Stimulated activated CD4-positive, alpha-beta T cell treated with anti-CD3 and anti-CD28 coated beads, Interleukin-12 subunit alpha, Interleukin-12 subunit beta, amount 100 ng/mL, for 48 hours (primary cell): Measurements from ENCODE around the gene OR10G3.

Source experiments
- DNase-seq, 3 donors: peaks; one replicate each; pipeline ENCODE4 v3.0.0-alpha.2; 2020; ENCODE audit warnings: low read depth in 2 of 3, low spot score in 1 of 3

OR10G3 gene

DNA sequence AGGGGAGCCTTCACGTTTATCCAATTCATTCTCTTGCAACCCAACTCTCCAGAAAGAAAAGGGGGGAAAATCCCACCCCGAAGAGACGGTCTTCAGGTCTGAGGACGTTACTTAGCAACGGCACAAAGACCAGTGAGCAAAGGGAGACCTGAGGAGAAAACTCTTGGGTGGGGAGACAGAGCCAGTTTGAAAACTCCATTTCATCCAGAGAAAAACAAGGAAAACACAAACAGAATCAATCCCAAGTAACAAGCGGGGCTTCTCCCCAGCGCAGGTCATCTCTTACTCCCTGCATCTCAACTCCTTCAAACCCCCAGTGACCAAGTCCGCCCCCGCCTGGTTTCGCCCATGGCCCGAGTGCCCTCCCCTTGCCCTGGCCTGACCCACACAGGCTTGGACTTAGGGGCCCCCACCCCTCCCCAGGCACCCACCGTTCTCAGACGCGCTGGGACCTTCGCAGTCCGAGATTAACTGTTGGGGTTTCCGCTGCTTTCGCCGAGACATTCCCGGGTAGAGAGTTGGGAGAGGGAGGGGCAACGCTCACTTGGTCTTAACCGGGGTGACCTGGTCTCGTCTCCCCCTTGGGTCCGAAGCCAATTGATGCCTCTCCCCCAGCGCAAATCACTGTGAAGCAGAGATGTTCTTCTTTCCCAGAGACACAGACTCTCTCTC, 43.3 kb downstream of the OR10G3 start:
- DNase-seq: no peak

DNA sequence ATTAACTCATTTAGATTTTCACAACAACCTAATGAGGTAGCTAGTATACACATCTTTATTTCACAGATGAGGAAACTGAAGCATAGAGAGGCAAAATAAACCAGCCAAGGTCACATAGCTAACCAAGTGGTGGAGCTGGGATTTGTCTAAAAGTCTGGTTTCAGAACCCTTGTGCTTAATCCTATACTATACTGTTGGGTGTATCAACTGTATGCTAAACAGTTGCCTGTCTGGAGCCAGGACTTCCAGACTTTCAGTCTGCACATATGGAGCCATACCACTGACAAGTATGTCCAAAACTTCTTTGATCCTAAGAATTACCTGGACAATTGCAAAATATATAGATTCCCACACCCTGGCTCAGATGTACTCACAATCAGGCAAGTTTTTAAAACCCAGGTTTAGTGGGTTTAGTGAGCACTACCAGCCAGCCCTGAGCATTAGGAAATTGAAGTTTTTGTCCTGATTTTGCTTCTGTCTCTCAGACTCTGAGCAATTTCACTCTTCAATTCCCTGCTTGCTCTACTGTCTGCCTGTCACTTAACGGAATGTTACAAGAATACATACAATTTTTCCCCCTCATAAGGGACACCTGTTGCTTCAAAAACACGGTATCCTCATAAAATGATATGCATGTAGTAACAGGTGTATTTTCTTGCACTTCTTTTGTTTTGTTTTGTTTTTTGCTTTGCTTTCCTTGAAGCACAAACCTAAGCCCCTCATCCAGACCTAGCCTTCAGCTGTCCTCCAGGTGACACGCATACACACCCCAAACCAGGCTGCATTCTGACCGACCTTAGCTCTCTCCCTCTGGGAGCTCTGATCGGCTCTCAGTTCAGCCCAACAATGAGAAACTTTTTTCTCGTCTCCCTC, 44.1 kb downstream of the OR10G3 start:
- DNase-seq: no peak

DNA sequence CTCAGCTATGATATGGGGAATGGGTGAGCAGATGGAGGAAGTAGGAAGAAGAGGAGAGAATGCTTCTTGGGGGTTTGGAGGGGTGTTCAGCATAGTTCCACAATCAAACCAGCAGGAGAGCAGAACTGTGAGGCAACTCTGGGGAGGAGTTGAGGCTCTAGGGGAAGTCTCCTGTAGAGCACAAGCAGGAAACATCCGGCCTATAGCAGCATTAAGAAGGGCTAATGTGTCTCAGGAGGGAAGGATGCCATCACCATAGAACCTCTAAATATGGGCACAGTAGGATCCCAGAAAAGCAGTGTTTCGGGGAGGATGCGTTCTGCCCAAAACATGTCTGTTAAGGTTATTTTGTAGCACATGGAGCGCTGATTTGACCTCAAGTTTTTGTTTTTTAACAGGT, 45.3 kb downstream of the OR10G3 start:
- no peak for DNase-seq

DNA sequence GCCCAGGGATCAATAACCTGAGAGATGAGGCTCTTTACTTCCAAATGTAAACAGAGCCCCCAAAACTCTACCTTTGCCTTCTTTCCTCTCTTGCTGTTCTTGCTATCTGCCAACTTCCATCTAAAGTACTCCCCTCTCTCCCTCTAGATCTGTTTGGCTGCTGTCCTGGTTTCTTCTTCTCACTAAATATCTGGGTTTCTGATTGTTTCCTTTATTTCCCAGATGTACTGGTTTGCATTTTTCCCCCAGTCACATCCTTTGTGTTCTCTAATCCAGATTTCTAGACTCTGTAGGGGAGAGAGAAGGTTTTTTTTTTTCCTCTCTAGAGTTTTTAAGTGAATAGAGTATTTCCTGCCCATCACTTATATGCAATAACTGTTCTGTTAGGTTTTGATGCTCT, 46.6 kb downstream of the OR10G3 start:
- no peak for DNase-seq

DNA sequence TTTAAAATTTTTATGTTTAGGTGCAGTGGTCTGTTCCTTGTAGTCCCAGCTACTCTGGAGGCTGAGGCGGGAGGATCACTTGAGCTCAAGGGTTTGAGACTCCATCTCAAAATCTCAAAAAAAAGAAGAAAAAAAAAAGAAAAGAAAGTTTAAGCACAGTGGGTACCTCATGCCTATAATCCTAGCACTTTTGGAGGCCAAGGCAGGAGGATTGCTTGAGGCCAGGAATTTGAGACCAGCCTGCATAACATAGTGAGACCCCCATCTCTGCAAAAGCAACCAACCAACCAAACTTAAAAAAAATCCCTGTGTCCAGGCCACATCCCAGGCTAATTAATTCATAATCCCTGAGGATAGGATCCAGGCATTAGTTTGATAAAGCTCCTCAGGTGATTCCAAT, 50.4 kb downstream of the OR10G3 start:
- DNase-seq: no peak

DNA sequence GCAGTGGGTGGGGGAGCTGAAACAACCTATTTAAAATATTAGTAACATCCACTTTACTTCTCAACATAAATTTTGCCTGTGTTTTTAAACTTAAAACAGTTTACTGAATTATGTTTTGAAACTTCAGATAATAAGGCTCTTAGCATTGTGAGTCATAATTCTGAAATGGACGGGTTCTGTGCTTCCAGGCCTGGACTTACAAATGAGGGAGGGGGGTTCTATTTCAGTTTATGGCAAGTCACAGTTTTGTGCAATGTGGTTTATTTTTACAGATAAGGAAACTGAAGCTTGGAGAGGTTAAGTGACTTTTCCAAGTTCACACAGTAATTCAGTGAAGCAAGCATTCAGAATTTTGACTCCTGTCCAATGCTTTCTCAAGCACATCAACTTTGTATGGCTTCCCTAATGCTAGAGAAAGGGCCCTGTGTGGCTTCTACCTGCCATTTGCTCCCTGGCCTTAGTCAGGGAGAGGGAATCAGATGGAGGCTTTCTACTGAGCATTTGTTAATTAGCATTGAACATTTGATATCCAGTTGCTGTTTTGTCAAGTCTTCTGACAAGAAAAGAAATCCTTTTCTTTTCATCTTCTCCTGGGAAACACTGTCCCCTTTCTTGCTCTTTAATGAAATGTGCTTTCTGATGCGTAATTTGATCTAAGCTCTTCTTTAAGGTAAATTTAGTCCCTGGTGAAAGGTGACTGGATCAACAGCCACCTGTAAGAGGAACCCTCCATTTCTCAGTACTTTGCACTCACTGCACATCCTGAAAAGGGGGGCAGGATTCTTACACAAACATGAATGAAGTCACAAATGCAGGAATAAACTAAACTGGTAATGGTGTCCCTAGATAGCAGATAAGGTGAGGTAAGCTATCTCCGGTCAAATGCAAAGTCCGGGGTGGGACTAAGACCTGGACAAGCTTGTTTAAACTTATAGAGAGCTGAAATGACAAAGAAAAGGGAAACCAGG, 51.2 kb downstream of the OR10G3 start:
- DNase-seq: no peak

DNA sequence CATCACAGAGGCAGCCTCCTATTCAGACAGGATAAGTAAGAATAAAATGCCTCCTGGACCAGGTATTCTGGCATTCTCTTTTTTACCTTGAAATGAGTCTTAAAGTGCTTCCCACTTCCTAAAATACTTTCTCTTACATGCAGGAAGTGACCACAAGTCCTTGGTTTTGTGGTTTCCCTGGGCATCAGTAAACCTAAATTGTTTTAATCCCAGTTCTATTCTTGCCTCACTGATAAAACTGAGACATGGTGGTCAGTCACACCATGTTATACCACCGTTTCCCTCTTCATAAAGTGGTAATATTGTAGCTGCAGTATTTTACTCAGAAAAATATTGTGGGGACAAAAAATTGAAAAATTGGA, 52.6 kb downstream of the OR10G3 start:
- no peak for DNase-seq

DNA sequence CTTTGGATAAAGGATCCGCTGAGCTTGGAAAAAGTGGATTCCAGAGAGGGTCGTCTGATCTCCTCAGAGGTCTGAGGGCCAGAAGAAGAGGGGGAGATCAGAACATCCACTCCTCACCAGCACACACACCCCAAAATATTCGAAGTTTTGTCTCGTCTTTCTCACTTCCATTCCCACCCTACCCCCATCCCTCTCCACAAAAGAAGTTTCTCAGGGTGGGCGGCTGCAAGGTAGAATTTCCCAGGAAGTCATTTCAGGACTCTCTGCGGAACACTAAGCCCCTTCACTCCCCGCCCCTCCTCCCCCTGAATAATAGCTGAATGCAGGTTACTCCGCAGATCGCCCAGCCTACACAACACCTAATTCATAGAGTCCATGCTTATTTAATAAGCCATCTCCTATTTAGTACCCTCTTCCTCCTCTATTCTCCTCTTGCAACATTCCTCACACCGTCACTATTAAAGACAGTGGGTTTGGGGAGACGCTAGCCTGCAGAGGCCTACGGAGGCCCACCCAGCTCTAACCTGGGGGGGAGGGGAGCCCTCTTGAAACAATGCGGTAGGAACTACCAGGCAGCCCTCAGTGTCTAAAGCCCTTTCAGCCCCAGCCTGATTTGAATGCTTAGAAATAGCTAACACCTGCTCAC, 53.1 kb downstream of the OR10G3 start:
- no peak for DNase-seq

DNA sequence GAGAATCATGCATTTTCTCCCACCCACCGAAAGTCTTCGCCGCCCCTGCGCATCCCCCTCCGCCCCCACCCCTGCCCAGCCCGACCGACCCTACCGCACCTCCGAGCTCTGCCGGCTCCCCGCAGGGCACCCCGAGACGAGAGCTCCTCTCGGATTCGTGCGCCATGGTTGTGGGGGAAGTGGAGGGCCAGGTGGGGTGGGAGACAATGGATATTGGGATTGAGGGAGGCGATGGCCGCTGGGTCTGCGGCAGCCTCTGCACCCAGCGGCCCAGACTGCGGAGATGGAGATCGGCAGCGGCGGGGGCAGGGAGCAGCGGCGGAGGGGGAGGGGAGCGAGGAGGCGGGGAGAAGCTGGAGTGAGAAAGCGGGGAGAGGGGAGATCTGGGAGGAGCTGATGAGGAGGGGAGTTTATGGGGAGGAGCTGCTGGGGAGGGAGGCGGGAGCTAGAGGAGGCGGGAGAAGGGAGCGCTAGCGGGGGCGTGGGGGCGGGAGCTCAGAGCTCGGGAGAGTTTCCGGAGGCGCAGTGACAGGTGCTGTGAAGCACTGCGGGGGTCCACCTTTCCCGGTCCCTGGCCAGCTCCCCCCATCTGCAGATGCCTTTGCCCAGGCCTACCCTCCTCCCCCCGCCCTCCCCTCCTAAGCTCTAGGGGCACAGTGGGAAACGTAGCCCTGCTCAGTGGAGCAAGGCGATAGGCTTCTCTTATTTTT, 53.8 kb downstream of the OR10G3 start, which contains the start of gene SALL2:
Gene SALL2, minus strand, starts transcription at position 385 of the 710 bp plus-strand sequence. Its CDS starts 219 bp downstream, at position 166.
- peak; percentile 52 to 70 (median 63) for DNase-seq

DNA sequence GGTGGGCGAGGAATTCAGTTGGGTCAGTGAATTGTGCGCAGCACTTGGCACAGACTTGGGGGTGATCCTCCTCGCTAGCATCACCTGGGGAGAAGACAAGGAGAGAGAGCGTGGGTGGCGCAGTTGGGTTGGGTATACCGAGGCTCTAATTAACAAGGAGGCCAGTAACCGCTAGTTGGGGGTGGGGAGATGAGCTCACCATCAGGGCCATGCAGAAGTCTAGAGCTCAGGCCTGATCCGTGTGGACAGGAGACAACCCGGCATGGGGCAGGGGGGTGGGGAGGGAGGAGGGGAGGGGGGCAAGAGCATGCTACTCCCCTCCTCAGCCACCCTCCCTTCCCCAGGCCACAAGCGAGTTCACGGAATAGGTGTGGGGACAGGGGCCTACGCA, 54.3 kb downstream of the OR10G3 start:
- no peak for DNase-seq

DNA sequence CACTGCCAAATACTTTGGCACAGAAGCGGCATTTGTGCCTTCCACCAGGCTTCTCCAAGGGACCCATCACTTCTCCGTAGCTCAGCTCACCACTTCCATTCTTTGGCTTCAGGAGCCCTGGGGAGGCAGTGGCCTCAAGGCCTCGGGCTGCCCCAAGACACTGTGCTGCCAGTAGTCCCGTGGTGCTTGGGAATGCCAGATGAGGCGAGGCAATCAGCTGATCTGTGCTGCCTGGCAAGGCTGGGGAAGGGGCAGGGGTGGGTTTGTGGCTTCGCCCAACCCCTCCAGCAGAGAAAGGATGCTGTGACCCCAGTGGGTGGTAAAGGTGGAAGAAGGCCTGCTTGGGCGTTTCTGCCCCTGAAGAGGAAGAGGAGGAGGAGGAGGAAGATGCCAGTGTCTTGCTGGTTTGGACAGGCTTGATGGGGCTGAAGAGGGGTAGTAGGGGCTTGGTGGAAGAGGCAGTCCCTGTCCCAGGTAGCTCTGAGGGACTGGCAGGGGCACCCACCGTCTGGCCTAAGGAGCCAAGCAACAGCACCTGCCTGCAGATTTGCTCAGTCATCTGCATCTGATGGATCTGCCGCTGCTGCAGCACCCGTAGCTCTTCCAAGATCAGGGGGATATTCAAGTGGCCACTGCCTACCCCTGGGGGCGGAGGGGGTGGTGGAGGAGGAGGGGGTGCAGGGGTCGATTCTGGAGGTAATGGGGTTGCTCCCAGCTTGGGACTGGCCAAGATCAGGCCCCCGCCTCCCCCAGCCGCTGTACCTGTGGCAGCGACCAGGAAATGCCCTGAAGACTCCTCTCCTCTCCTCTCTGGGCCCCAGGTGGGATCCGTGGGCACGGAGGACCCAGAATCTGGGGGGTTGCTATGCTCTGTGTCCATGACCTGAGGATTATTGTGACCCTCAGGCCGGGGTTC, 55.0 kb downstream of the OR10G3 start:
- DNase-seq: no peak

DNA sequence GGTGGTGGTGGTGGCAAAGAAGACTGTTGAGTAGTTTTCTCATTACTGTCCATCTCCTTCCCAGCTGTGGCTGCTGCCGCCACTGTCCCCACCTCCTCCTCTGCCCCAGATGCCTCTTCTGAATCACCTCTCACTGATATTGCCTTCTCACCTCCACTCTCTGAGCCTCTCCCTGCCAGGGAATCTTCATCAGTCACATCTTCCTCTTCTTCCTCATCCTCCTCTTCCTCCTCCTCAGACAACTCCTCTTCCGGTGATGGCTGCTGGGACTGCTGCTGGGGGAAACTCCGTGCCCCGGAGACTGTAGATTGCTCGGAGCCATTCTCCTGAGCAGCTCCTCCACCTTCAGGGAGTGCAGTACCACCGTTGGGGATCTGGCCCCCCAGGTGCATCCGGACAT, 56.7 kb downstream of the OR10G3 start:
- no peak for DNase-seq

DNA sequence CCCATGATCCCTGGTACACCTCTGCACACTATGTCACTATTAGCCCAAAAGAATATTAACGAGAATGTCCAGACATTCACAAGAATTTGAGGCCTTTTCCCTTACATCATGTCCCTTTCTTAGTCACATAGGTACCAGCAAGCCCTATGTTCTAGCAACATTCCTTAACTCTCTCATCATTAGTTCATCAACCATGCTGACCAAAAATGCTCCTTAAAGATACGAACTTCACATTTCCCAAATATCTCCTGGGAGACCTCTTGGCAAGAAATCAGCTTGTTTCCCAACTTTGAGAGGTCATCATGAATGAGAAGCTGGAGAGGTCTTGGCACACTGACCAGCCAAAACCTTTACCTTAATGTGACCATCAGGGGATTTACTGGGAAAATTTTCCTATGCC, 58.4 kb downstream of the OR10G3 start:
- no peak for DNase-seq

DNA sequence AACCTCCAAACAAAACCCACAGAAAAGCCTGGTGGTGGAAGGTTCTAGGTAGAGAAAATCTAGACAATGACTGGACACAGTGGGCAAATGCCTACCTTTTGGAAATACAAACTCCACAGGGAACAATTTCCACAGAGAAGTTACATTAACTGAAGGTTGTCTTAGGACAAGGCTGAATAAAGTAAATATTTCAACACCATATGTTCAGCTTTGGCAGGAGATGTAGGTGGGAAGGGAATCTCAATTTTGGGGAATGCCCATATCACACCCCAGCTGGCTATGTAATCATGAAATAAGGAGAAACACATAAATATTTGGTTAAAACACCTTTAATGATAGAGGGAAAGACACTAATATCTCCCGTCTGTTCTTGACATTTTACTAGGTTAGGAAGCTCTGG, 59.1 kb downstream of the OR10G3 start:
- no peak for DNase-seq

DNA sequence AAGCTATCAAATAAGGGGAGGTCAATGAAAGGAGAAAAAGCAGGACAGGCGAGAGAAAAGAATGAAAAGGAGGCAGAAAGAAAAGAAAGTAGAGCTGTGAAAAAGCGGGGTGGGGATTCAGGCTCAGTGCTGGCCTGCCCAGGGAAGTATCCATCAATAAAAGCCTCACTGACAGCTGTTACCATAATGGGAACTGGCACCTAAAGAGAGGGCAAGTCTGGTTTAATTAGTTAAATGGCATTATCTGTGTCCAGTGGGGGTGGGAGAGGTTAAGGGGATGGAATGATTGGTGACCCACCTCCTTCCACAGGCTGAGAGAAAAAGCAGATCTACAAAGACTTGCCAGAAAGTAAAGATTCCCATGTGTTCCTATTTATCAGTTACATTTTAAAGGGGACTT, 61.2 kb downstream of the OR10G3 start:
- DNase-seq: no peak
